Measurements from ENCODE around the gene SYNGR2. TPM values are rescaled to one million over a fixed set of nuclear protein-coding genes. Genes with fewer than 3 reads are reported as not detected.

SYNGR2 gene
- total RNA-seq, 1 donor from 2014 or later: 636 TPM

- Mint-ChIP-seq H3K9me3 (no peaks in the 10 kb centered on the region), H3K4me1 (peaks cover 90% of the 10 kb centered on the region), H3K27me3 (no peaks in the 10 kb centered on the region), H3K4me3 (peak overlapping the region; percentile 58), H3K36me3 (ENCODE audit: low read depth) (peaks cover 39% of the 10 kb centered on the region), H3K27ac (peak overlapping the region; percentile 80)
- TF ChIP-seq, protein P1, sequence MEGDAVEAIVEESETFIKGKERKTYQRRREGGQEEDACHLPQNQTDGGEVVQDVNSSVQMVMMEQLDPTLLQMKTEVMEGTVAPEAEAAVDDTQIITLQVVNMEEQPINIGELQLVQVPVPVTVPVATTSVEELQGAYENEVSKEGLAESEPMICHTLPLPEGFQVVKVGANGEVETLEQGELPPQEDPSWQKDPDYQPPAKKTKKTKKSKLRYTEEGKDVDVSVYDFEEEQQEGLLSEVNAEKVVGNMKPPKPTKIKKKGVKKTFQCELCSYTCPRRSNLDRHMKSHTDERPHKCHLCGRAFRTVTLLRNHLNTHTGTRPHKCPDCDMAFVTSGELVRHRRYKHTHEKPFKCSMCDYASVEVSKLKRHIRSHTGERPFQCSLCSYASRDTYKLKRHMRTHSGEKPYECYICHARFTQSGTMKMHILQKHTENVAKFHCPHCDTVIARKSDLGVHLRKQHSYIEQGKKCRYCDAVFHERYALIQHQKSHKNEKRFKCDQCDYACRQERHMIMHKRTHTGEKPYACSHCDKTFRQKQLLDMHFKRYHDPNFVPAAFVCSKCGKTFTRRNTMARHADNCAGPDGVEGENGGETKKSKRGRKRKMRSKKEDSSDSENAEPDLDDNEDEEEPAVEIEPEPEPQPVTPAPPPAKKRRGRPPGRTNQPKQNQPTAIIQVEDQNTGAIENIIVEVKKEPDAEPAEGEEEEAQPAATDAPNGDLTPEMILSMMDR (IDR thresholded peaks at IDR 0.05): no peak
- intact Hi-C loops (cut with micrococcal nuclease): loop anchor here (1.0 to 10.0 kb wide), 4 partner anchors 8 to 634 kb away; partner anchors contain the start of gene SYNGR2
- POLR2A ChIA-PET: interaction anchor here (0.6 to 48.2 kb wide), 12 partner anchors 1 to 681 kb away, joined by 3 to 2404 read pairs (median 4); partner anchors contain the start of genes AFMID, C17orf99, SYNGR2 and TK1
- DNase-seq (peak; percentile 95), ATAC-seq (ENCODE audit: low read depth) (peak; percentile 91)
- CTCF ChIA-PET: interaction anchor here (1.0 to 2.7 kb wide), 5 partner anchors 9 to 36 kb away, joined by 4 to 14 read pairs (median 6); partner anchors contain the start of gene TMC8
Observed at GRCh38 chr17:78140169-78141051, 28.0 kb upstream of the SYNGR2 start.

DNA sequence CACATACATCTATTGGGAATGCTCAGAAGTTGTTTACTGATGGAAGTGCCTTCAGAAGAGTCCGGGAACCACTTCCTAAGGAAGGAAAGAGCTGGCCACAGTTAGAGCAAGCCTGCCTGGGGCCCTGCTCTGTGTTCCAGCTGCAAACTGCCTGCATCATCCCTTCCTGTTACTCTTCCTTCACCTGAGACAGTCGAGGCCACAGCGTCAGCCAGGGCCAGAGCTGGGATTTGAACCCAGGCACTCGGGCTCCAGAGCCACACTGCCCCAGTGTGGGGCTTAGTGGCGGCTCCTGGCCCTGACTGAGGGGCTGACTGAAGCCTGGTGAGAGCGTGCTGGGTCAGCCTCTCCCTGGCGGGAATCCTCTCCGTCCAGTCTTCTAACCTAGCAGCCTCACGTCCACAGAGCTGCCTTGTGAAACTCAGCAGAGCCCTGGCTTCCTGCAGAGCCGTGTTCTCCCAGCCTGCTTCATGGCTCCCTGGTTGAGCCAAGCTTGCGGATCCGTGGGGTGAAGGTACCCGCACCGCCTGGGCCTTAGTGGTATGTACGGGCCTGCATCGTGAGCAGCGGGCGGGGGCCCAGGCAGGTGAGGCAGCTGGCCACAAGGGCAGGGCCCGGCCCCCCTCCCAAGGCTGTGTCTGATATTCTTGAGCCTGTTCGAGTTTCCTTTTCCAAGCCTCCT, 26.8 kb upstream of the SYNGR2 start:
- ChIA-PET POLR2A (interaction anchor here (0.6 to 48.2 kb wide), 10 partner anchors 0 to 1712 kb away, joined by 3 to 2404 read pairs (median 5); partner anchors contain the start of genes AFMID, C17orf99, SOCS3 and SYNGR2), CTCF (interaction anchor here (1.0 to 2.7 kb wide), 4 partner anchors 10 to 110 kb away, joined by 3 to 14 read pairs (median 7); partner anchors contain the start of gene TMC8)
- ATAC-seq (ENCODE audit: low read depth): no peak
- H3K4me3 Mint-ChIP-seq: peak overlapping the region; percentile 24
- no peaks in the 10 kb centered on the region for H3K27me3 Mint-ChIP-seq
- H3K27ac Mint-ChIP-seq: peak overlapping the region; percentile 83
- TF ChIP-seq, protein P1 (IDR thresholded peaks at IDR 0.05): no peak
- no peak for DNase-seq
- H3K36me3 Mint-ChIP-seq (ENCODE audit: low read depth): peaks cover 28% of the 10 kb centered on the region
- intact Hi-C loops (cut with micrococcal nuclease): loop anchor here (10.0 kb wide), 1 partner anchor 633 kb away; no protein-coding TSS in a partner anchor
- H3K4me1 Mint-ChIP-seq: peaks cover 90% of the 10 kb centered on the region
- no peaks in the 10 kb centered on the region for H3K9me3 Mint-ChIP-seq

GRCh38 chr17:78142119-78142861, 26.1 kb upstream of the SYNGR2 start:
- peak overlapping the region; percentile 24 for H3K4me3 Mint-ChIP-seq

More at GRCh38 chr17:78142119-78142861, 26.1 kb upstream of the SYNGR2 start:
- no peaks in the 10 kb centered on the region for H3K27me3 Mint-ChIP-seq
- TF ChIP-seq, protein P1 (IDR thresholded peaks at IDR 0.05): no peak
- intact Hi-C loops (cut with micrococcal nuclease): loop anchor here (10.0 kb wide), 1 partner anchor 633 kb away; no protein-coding TSS in a partner anchor
- H3K9me3 Mint-ChIP-seq: no peaks in the 10 kb centered on the region
- no peak for ATAC-seq (ENCODE audit: low read depth)
- peaks cover 22% of the 10 kb centered on the region for H3K36me3 Mint-ChIP-seq (ENCODE audit: low read depth)
- peaks cover 90% of the 10 kb centered on the region for H3K4me1 Mint-ChIP-seq
- no peak for DNase-seq
- H3K27ac Mint-ChIP-seq: peak overlapping the region; percentile 83
- CTCF ChIA-PET: interaction anchor here (0.7 to 2.7 kb wide), 5 partner anchors 11 to 109 kb away, joined by 3 to 14 read pairs (median 4); partner anchors contain the start of gene TMC8
- POLR2A ChIA-PET: interaction anchor here (0.6 to 48.2 kb wide), 10 partner anchors 1 to 1713 kb away, joined by 3 to 2404 read pairs (median 5); partner anchors contain the start of genes AFMID, C17orf99, SOCS3 and SYNGR2

All from activated B cell treated with CpG ODN at 0.5 μM for 24 hours (primary cell).